NCI-H1105 treated with DMSO at 0.1 percent for 48 hours (cell line): ENCODE measurements around the gene SRSF6.
"Not testable (repeated sequence)": the region's sequence is repeated elsewhere in the genome, so short reads cannot be mapped to it uniquely, and the experiment has no call there.

Source experiments
- DNase-seq: peaks from one replicate; lab custom pipeline; 2025; lab: John Stamatoyannopoulos, UW

The SRSF6 gene

DNA sequence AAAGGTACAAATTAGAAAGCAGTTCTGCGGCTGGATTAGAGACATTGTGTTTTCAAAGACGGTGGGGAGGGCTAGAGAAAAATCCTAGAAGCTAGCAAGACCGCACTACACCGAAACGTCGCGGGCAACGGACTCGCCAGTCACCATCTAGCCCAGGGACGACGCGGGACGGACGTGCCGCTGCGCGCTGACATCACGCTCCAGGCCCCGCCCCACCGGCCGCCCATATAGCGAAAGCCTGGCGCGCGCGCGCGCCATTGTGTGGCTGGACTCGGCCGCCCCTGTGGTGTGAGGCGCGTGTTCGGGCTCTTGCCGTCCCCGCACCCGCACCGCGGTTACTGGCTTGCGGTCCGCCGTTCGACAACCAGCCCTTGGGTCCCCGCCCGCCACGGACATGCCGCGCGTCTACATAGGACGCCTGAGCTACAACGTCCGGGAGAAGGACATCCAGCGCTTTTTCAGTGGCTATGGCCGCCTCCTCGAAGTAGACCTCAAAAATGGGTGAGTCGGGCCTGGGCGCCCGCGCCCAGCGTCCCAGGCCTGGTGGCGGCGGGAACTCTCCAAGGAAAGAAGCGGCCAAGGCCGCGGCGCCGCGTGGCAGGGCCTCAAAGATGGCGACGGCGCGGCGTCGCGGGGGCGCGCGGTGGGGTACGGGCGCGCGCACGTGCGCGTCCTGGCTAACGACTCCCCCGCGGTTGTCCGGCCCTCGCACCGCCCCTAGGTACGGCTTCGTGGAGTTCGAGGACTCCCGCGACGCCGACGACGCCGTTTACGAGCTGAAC is at the start of gene SRSF6:
Gene SRSF6 (plus strand): TSS at position 257 of the 782 bp plus-strand sequence. CDS start 138 bp downstream, at position 395.
- peak; percentile 92 for DNase-seq

DNA sequence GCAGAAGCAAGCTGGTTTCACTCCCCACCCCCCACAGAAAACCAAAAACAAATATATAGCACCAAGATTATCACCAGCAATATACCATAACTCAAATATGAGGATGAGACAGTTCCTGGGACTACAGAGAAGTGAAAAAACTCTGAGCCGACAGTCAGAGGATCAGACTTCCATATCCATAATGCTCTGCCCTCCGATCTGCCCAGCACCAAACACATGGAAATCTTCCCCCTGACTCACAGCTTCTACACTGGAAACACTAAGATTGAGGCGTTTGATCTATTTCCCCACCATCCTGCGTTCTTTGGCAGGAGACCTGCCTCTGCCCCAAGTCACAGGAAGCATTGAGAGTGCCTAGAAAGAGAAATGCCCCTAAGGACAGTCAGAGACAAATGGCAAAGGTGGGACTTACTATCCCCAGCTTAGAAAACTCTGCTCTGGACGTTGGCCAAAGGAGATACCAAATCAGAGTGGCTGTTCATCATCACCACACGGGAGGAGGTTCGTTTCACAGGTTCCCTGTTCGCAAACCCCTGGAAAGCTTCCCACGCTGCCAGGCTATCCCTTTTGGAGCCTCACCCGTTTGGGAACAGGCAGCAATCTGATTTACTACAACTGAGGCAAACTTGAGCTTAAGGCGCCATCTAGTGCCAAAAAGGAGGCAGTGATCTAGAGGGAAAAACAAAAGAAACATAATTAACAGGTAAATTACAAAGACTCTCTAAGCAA is 48.7 kb upstream of the SRSF6 start:
- DNase-seq = peak; percentile 74

DNA sequence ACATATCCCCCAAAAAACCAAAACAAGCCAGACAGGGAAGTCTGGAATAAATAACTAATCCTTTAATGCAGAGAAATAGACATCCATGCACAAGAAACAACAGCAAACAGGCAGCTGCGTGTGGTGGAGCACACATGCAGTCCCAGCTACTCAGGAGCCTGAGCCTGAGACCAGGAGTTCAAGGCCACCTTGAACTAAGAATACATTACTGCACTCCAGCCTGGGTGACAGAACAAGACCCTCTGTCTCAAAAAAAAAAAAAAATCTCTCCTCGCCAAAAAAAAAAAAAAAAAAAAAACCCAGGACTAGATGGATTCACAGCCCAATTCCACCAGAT is 48.2 kb upstream of the SRSF6 start:
- no peak for DNase-seq

DNA sequence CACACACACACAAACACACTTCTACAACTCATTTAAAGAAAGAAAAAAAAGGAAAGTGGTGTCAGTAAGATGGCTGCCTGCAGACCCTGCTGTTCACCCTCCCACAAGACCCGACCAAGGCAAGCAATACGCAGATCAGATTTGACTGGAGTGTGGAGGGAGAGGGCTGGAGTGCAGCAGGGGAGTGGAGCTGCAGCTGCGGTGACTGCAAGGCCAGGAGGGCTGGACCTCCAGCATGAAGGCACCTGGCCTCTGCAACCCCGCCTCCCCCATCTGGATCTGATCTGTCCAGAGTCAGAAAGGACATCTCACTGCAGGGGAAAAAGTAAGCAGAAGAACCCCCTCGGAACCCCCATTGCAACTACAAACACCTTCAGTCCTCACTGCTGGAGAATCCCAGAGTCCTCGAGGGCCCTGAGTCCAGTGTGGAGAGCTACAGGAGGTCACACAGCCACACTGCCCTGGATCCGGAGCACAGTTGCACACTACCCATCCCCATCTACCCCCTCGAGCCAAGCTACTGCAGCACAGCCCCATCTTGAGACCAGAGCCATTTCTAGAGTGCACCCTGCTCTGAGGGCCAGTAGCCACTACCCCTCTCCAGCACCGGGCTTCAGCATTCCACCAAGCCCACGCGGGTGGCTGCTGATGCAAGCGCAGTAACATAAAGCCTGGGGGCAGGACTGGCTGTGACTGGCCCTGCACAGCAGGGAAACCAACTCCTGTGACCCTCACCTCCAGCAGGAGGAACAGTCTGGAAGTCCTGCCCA is 41.9 kb upstream of the SRSF6 start:
- DNase-seq = no peak

DNA sequence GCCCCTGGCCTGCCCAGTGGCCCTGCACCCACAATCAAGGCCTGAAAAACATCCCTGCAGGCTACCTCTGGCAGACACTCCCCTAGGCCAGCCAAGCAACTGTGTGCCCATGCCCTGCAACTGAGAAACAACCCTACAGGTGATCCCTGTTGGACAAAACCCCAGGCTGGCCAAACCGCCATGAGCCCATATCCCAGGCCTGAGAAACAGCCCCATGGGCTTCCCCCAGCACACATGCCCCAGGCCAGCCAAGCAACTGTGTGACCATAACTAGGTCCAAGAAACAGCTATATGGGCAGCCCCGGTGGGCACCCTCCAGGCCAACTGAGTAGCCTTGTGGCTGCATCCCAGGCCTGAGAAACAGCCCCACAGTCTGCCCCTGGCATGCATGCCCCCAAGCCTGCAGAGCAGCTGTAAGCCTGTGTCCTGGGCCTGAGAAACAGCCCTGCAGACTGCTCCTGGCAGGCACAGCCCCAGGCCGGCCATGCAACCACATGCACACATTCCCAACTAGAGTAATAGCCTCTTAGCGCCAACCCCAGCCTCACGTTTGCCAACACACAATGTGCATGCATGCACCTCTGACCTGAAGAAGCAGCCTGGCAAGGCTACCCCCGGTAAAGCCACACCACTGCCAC is 41.0 kb upstream of the SRSF6 start:
- DNase-seq = no peak

DNA sequence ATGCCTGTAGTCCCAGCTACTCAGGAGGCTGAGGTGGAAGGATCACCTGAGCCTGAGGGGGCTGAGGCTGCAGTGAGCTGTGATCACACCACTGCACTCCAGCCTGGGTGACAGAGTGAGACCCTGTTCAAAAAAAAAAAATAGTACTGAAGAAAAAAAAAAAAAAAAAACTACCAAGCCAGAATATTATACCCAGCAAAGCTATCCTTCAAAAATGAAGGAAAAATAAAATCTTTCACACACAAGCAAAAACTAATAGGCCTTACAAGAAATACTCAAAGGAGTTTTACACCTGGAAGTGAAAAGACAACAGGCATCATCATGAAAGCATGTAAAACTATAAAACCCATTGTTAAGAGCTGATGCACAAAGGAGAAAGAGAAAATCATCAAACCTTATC is 37.5 kb upstream of the SRSF6 start:
- no peak for DNase-seq

DNA sequence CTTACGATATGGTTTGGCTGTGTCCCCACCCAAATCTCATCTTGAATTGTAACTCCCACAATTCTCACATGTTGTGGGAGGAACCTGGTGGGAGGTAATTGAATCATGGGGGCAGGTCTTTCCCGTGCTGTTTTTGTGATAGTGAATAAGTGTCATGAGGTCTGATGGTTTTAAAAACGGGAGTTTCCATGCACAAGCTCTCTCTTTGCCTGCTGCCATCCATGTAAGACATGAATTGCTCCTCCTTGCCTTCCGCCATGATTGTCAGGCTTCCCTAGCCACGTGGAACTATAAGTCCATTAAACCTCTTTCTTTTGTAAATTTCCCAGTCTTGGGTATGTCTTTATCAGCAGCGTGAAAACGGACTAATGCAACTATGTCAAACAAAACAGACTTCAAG is 36.8 kb upstream of the SRSF6 start:
- DNase-seq = not testable (repeated sequence)

DNA sequence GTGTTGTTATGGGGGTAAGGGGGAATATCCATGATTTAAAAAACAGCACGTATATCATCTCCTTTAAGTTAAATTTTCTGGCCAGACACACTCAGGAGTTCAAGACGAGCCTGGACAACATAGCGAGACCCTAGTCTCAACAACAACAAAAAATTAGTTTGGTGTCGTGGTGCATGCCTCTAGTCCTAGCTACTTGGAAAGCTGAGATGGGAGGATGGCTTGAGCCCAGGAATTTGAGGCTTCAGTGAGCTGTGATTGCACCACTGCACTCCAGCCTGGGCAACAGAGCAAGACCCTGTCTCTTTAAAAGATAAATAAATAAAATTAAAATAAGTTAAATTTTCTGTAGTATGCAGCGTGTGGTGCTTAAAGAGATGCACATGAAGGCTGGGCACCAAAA is 31.5 kb upstream of the SRSF6 start:
- no peak for DNase-seq

DNA sequence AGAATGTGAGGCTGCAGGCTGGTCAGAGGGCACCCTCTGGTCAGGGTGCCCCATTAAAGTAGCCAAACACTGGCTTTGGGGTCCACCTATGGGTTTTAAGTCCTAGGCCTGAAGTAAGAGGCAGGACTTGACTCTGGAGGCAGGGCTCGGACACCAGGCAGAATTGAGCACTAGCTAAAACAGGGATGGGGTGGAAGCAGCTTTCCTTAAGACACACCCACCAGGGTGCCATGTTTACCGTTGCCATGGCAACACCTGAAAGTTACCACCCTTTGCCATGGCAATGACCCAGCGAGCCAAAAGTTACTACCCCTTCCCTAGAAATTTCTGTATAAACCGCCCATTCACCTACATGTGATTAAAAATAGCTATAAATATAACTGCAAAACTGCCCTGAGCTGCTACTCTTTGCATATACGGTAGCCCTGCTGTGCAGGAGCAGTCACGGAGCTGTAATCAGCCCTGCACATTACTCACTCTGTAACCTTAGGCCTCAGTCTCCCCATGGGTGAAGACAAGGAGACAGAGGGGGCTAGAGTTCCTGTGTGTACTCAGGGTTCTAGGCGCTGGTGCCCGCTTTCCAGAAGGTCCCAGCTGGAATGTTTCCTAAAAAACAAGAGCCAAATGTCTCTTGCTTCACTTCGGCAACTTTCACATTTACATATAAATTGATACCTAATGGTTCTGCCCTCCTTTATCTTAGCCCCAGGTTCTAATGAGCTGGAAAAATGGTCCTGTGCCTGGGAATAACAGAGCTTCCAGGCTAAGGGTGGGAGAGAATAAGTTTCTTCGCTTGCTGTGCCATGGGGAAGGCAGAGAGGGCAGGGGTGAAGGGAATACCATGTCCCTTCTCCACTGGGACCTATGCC is 27.2 kb upstream of the SRSF6 start:
- DNase-seq = no peak

DNA sequence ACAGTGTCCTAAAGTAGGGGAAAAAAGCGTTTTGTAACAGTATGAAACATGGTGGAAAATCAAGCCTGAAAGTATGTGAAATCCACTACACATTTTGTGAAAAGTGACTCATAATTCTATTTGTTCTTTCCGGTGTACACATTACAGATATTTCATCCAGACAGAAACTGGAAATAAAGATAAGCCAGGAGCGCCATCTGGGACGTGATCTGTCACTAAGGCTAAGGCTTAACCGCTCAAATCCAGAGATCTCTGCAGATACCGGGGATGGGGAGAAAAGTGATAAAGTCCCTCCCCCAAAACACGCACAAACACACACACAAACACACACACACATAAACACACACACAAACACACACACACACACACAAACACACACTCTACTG is 26.6 kb upstream of the SRSF6 start:
- no peak for DNase-seq

DNA sequence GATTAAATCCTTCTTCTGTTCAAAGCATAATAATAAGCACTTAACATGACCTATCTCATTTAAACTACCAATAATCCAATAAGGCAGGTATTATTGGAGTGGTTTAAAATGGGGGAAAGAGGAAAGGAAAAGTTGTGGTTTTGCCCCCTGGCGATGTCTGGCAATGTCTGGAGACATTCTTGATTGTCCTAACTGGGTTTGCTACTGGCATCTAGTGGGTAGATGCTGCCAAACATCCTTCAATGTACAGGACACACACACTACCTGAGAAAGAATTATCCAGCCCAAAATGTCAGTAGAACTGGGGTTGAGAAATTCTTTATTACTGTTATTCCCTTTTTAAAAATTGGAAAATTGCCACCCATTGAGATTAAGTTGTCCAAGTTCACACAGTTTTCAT is 25.2 kb upstream of the SRSF6 start:
- DNase-seq = no peak

DNA sequence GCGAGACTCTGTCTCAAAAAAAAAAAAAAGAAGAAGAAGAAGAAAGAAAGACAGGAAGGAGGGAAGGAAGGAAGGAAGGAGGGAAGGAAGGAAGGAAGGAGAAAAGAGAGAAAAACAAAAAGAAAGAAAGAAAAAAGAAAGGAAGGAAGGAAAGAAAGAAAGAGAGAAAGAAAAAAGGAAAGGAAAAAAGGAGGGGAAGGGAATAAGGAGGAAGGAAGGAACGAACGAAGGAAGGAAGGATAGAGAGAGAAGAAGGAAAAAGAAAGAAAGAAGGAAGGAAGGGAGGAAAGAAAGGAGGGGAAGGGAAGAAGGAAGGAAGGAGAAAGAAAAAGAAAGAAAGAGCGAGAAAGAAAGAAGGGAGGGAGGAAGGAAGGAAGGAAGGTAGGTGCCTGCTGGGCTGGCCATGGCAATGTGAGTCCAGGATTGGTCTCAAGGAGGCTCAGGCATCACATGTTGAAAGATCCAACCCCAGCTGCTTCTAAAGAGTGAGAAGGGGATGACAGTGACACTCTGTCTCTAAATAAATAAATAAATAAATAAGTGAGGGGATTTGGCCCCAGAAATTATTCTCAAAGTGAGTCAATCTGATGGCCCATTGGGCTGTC is 24.3 kb upstream of the SRSF6 start:
- DNase-seq = no peak

DNA sequence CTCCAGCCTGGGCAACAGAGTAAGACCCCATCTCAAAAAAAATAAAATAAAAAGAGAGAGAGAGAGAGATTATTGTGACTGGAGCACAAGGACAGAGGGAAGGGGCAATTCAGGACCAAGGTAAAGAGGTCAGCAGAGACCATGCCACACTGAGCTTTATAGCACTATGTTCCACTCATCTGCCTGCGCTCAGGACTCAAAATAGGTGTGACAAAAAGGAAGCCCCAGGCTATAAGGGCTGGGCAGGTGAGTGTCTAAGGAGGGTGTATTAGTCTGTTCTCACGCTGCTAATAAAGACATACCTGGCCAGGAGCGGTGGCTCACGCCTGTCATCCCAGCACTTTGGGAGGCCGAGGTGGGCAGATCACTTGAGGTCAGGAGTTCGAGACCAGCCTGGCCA is 23.1 kb upstream of the SRSF6 start:
- DNase-seq = no peak

DNA sequence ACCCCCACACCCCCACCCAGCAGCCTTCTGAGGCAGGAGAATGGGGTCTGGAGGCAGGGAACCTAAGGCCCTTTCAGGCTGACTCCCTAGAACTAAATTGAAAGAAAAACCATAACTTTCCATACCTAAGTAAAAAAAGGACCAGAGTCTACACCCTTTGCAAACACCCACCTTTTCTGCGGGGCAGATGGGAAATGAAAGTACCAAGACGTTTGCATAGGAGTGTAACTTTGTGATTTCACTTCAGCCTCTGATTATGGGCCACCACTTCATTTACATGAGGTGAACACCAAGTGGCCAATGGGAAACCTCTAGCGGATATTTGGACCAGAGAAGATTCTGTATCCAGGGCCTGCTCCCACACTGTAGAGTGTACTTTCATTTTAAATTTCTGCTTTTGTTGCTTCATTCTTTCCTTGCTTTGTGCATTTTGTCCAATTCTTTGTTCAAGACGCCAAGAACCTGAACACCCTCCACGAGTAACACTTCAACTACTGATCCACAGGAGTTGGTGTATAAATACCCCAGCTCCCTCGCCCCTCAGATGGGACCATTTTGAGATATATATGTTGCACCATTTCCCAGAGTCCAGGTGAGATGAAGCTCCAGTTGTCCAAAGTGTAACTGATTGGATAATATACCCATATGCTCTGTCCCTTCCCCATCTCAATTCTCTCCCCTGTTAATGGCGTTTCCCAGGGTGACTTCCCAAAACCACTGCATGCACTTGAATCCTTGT is 18.9 kb upstream of the SRSF6 start:
- no peak for DNase-seq

DNA sequence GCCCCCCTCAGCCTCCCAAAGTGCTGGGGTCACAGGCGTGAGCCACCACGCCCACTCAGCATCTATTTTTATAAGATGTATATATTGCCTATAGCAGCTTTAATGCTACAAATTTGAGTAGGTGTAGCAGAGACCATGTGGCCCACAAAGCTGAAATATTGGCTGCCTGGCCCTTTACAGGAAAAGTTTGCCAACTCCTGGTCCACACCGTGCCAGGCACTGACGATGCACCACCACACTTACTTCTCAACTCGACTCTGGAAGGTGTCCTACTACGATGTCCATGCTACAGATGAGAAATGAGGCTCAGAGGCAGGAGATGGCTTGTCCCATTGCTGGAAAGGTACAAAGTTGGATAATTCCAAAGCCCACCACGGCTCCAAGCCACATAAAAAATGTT is 17.2 kb upstream of the SRSF6 start:
- DNase-seq = no peak

DNA sequence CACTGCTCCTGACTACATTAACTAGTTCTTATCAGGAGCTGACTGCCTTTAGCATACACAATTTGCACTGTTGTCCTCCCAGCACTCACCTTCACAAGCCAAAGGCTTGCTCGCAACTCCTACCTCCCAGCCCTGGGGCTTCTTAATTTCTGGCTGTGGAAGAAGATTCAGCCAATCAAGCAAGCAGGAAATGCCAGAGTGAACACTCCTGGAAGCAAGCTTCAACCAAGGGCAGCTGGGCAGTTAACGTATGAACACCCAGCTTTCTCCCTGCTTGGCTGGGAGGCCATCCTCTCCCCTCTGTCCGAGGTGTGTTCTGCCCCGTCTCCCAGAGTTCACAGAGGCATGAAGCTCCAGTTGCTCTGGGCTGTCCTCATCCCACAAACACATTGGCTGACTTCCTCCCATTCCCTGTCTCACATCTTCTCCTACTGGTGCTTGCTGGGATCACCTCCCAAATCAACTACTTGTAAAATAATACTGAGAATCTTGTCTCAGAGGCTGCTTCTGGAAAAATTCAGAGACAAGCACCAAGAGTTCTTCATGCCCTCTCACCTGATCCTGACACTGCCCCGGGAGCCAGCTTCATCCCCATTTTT is 15.3 kb upstream of the SRSF6 start:
- DNase-seq = no peak

DNA sequence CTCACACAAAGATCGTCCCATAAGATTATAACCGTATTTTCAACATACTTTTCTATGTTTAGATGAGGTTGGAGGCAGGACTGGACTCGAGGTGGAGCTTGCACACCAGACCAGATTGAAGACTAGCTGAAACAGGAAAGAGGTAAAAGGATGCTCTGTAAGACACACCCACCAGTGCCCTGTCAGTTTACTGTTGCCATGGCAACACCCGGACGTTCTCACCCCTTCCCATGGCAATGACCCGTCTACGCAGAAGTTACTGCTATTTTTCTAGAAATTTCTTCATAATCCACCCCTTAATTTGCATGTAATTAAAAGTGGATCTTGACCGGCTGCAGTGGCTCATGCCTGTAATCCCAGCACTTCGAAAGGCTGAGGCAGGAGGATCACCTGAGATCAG is 13.6 kb upstream of the SRSF6 start:
- DNase-seq = peak; percentile 83

DNA sequence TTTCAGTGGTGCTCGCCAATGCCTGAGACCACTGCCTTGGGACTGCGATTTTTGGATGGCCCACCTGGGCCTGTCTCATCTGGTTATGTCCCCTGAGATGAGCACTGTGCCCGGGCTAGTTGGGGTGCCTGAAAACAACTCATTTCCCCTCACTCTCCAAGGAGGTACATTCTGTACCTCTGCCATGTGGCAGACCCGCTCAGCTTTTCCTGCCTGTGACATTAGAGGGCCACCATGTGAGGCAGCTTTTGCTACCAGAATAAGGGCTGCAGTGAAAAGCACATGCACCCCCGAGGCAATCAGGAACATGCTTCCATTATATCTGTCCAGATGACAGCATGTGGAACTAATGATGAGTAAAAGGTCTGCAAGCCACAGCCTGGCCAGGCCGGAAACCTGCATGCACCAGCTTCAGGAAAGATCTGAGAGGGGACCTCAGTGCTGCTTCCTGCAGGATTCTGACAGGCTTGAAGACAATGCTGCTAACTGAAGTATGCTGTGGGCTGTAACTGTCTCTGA is 11.3 kb upstream of the SRSF6 start:
- no peak for DNase-seq

DNA sequence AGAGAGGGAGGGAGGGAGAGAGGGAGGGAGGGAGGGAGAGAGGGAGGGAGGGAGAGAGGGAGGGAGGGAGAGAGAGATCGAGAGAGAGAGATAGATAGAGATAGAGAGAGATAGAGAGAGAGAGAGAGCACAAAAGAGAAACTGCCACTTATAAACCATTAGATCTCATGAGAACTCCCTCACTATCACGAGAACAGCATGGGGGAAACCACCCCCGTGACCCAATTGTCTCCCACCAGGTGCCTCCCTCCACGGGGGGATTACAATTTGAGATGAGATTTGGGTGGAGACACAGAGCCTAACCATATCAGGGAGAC is 9.3 kb upstream of the SRSF6 start:
- not testable (repeated sequence) for DNase-seq
